Measurements from ENCODE around the gene FARS2.

DNA sequence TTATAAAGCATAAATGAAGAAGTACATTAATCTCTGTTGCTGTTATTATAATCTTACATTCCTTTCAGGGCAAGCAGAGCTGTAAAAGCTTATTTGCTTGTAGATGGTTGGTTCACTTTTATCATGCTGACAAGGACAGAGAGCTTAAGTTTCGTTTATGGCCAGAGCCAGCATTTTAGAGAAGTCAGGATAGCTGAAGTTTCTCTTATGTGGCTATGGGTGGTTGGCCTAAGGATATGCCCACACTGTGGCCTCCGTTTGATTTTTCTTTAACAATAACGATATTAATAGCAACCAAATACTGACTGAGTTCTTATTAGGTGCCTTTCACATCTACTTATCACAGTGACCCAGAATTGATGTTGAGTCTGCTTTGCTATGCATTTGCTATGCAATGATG lies 78.5 kb downstream of the FARS2 start:
- TF ChIP-seq, protein P1, sequence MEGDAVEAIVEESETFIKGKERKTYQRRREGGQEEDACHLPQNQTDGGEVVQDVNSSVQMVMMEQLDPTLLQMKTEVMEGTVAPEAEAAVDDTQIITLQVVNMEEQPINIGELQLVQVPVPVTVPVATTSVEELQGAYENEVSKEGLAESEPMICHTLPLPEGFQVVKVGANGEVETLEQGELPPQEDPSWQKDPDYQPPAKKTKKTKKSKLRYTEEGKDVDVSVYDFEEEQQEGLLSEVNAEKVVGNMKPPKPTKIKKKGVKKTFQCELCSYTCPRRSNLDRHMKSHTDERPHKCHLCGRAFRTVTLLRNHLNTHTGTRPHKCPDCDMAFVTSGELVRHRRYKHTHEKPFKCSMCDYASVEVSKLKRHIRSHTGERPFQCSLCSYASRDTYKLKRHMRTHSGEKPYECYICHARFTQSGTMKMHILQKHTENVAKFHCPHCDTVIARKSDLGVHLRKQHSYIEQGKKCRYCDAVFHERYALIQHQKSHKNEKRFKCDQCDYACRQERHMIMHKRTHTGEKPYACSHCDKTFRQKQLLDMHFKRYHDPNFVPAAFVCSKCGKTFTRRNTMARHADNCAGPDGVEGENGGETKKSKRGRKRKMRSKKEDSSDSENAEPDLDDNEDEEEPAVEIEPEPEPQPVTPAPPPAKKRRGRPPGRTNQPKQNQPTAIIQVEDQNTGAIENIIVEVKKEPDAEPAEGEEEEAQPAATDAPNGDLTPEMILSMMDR (IDR thresholded peaks at IDR 0.05): no peak
- TF ChIP-seq EZH2 (IDR thresholded peaks at IDR 0.05; ENCODE audit: borderline replicate concordance, insufficient read depth, low read depth, low read length, poor library complexity, severe bottlenecking): no peak
